Mesodermal cell (in vitro differentiated cells): ENCODE measurements around the gene NT5C1B.

Experiments used
- H3K27ac ChIP-seq: 2 replicates; pipeline ENCODE4 v1.7.0; 2013; ENCODE audit warnings: mild to moderate bottlenecking, low read depth, low read length, moderate library complexity; ENCODE audit not compliant: severe bottlenecking
- H3K36me3 ChIP-seq: 2 replicates; pipeline ENCODE4 v1.7.1; 2013; ENCODE audit warnings: mild to moderate bottlenecking, low read length, moderate library complexity; ENCODE audit not compliant: control insufficient read depth, insufficient read depth
- H3K4me1 ChIP-seq: one replicate; pipeline ENCODE4 v1.7.1; 2013; ENCODE audit warnings: mild to moderate bottlenecking, low read length; ENCODE audit not compliant: insufficient read depth, control insufficient read depth, poor library complexity, severe bottlenecking
- H3K4me3 ChIP-seq: 2 replicates; pipeline ENCODE4 v1.7.0; 2013; ENCODE audit warnings: low read length, control low read depth, mild to moderate bottlenecking; ENCODE audit not compliant: insufficient read depth, poor library complexity, severe bottlenecking; ENCODE audit errors: extremely low read depth
- H3K9me3 ChIP-seq: 2 replicates; pipeline ENCODE4 v1.7.1; 2013; ENCODE audit warnings: mild to moderate bottlenecking, low read length, moderate library complexity; ENCODE audit not compliant: control insufficient read depth
- WGBS, 2 experiments: methylation state at CpG; one replicate each; pipeline ENCODE4 v1.1.5; 2013; ENCODE audit warnings: missing lambda C conversion rate in 2 of 2; ENCODE audit not compliant: insufficient coverage in 2 of 2; 5-methylcytosine and 5-hydroxymethylcytosine counted together

NT5C1B gene

GRCh38 chr2:18619091-18619490 lies 29.7 kb upstream of the NT5C1B start:
- no CpG with 5 or more reads among the region's 2 CpGs for WGBS, 2 experiments
- Histone ChIP-seq H3K36me3 (no peaks in the 10 kb centered on the region), H3K4me1 (no peaks in the 10 kb centered on the region), H3K9me3 (no peaks in the 10 kb centered on the region), H3K27ac (no peak overlapping the region), H3K4me3 (no peak overlapping the region)

GRCh38 chr2:18614041-18614440 lies 24.7 kb upstream of the NT5C1B start:
- Histone ChIP-seq H3K4me1 (no peaks in the 10 kb centered on the region), H3K4me3 (no peak overlapping the region), H3K9me3 (no peaks in the 10 kb centered on the region), H3K36me3 (no peaks in the 10 kb centered on the region), H3K27ac (no peak overlapping the region)

GRCh38 chr2:18612133-18612532 lies 22.8 kb upstream of the NT5C1B start:
- no peaks in the 10 kb centered on the region for H3K36me3 ChIP-seq
- no peak overlapping the region for H3K4me3 ChIP-seq
- no peak overlapping the region for H3K27ac ChIP-seq
- no peaks in the 10 kb centered on the region for H3K4me1 ChIP-seq
- no peaks in the 10 kb centered on the region for H3K9me3 ChIP-seq
- WGBS, 2 experiments = 71 to 88% methylated on average over 1 of the region's 3 CpGs

GRCh38 chr2:18611604-18612003 lies 22.2 kb upstream of the NT5C1B start:
- no peaks in the 10 kb centered on the region for H3K4me1 ChIP-seq
- 86% methylated on average over 1 of the region's 1 CpG; no CpG with 5 or more reads in 1 of the 2 experiments for WGBS, 2 experiments

GRCh38 chr2:18611184-18611583 lies 21.8 kb upstream of the NT5C1B start:
- H3K27ac ChIP-seq = no peak overlapping the region
- 79 to 96% methylated on average over 4 of the region's 5 CpGs for WGBS, 2 experiments
- no peaks in the 10 kb centered on the region for H3K9me3 ChIP-seq
- H3K4me3 ChIP-seq = no peak overlapping the region
- no peaks in the 10 kb centered on the region for H3K36me3 ChIP-seq
- no peaks in the 10 kb centered on the region for H3K4me1 ChIP-seq

More at GRCh38 chr2:18611604-18612003, 22.2 kb upstream of the NT5C1B start:
- Histone ChIP-seq H3K9me3 (no peaks in the 10 kb centered on the region), H3K4me3 (no peak overlapping the region), H3K27ac (no peak overlapping the region), H3K36me3 (no peaks in the 10 kb centered on the region)

GRCh38 chr2:18610651-18611050 lies 21.3 kb upstream of the NT5C1B start:
- 83 to 100% methylated on average over 1 of the region's 1 CpG for WGBS, 2 experiments

GRCh38 chr2:18610090-18610489 lies 20.7 kb upstream of the NT5C1B start:
- Histone ChIP-seq H3K4me3 (no peak overlapping the region), H3K27ac (no peak overlapping the region), H3K36me3 (no peaks in the 10 kb centered on the region), H3K9me3 (no peaks in the 10 kb centered on the region), H3K4me1 (no peaks in the 10 kb centered on the region)
- WGBS, 2 experiments = no CpG with 5 or more reads among the region's 1 CpG

More at GRCh38 chr2:18610651-18611050, 21.3 kb upstream of the NT5C1B start:
- H3K36me3 ChIP-seq = no peaks in the 10 kb centered on the region
- no peaks in the 10 kb centered on the region for H3K4me1 ChIP-seq
- no peak overlapping the region for H3K27ac ChIP-seq
- H3K4me3 ChIP-seq = no peak overlapping the region
- H3K9me3 ChIP-seq = no peaks in the 10 kb centered on the region

- H3K36me3 ChIP-seq = no peaks in the 10 kb centered on the region
- no peak overlapping the region for H3K27ac ChIP-seq
- H3K9me3 ChIP-seq = no peaks in the 10 kb centered on the region
- H3K4me3 ChIP-seq = no peak overlapping the region
- no peaks in the 10 kb centered on the region for H3K4me1 ChIP-seq
These were observed 15.7 kb upstream of the NT5C1B start for GRCh38 chr2:18605115-18605514.

- H3K27ac ChIP-seq = no peak overlapping the region
- H3K9me3 ChIP-seq = no peaks in the 10 kb centered on the region
- H3K4me3 ChIP-seq = no peak overlapping the region
- H3K4me1 ChIP-seq = no peaks in the 10 kb centered on the region
- no peaks in the 10 kb centered on the region for H3K36me3 ChIP-seq
- WGBS, 2 experiments = 92% methylated on average over 2 of the region's 2 CpGs; no CpG with 5 or more reads in 1 of the 2 experiments
These were observed 15.1 kb upstream of the NT5C1B start for GRCh38 chr2:18604531-18604885.

- Histone ChIP-seq H3K4me3 (no peak overlapping the region), H3K36me3 (no peaks in the 10 kb centered on the region)
These were observed 14.6 kb upstream of the NT5C1B start for GRCh38 chr2:18603854-18604530.

GRCh38 chr2:18602298-18602697 lies 12.9 kb upstream of the NT5C1B start:
- WGBS, 2 experiments = 80 to 88% methylated on average over 1 of the region's 2 CpGs
- Histone ChIP-seq H3K4me1 (no peaks in the 10 kb centered on the region), H3K27ac (no peak overlapping the region), H3K9me3 (no peaks in the 10 kb centered on the region), H3K36me3 (no peaks in the 10 kb centered on the region), H3K4me3 (no peak overlapping the region)

More at GRCh38 chr2:18603854-18604530, 14.6 kb upstream of the NT5C1B start:
- 75 to 100% methylated on average over 1 of the region's 3 CpGs for WGBS, 2 experiments
- H3K4me1 ChIP-seq = no peaks in the 10 kb centered on the region
- H3K27ac ChIP-seq = no peak overlapping the region
- no peaks in the 10 kb centered on the region for H3K9me3 ChIP-seq
